Pancreas (tissue), 10 donors: ENCODE data around the gene DSPP. TPM values are rescaled to one million over a fixed set of nuclear protein-coding genes. Genes with fewer than 3 reads are reported as not detected.

ENCODE experiments used
- ATAC-seq, 4 donors: fragments of 200-7000 bp; cut with Tn5 transposase; one replicate each; pipeline versions ENCODE4 v1.8.0 to v1.9.1; 2020; ENCODE audit warnings: mild to moderate bottlenecking in 4 of 4, moderate library complexity in 4 of 4
- DNase-seq, 6 donors: peaks; one replicate each; pipeline ENCODE4 v3.0.0-alpha.2; 2020
- FAIRE-seq: peaks from 2 replicates; lab custom pipeline; 2012; peaks lifted over from hg19 to GRCh38; lab: Jason Lieb, UNC
- H3K27ac ChIP-seq, 4 donors: fragments of 200-600 bp; sonication (generic); 1 replicate in 3 of 4; 2 replicates in 1 of 4; pipeline versions ENCODE4 v1.5.0 to v1.8.0; 2020
- H3K27me3 ChIP-seq, 4 donors: fragments of 200-600 bp; one replicate each; pipeline ENCODE4 v1.8.0; 2021
- H3K36me3 ChIP-seq, 3 donors: fragments of 200-600 bp; sonication (generic) in 1 of 3; one replicate each; pipeline versions ENCODE4 v1.5.0 to v1.8.0; 2020 to 2021
- H3K4me1 ChIP-seq, 3 donors: fragments of 200-600 bp; one replicate each; pipeline ENCODE4 v1.8.0; 2021
- H3K4me3 ChIP-seq, 4 donors: fragments of 200-600 bp; sonication (generic) in 2 of 4; one replicate each; pipeline versions ENCODE4 v1.5.0 to v1.8.0; 2020 to 2021
- H3K9me3 ChIP-seq, 4 donors: fragments of 200-600 bp; one replicate each; pipeline ENCODE4 v1.8.0; 2021
- CTCF ChIP-seq, 4 donors: fragments of 200-600 bp; sonication (generic) in 3 of 4; IDR thresholded peaks; one replicate each; pipeline versions ENCODE4 v1.5.0 to v1.8.0; 2021; ENCODE audit warnings: antibody characterized with exemption in 4 of 4
- WGBS, 2 donors: extraction: QIAGEN DNeasy Blood & Tissue Kit; methylation state at CpG; one replicate each; pipeline ENCODE4 v1.1.7; 2013; 5-methylcytosine and 5-hydroxymethylcytosine counted together
- intact Hi-C, 3 donors: fragments of 100-400 bp; cut with DNase I; formaldehyde crosslinking; loops; one replicate each; pipeline versions ENCODE4 v1.11.1 to v1.14.2; 2022
- polyA plus RNA-seq, 2 donors: library from polyadenylated mRNA; stranded (reverse); fragments of 200-250 nt; gene quantifications; one replicate each; pipeline ENCODE4 v1.2.3, GENCODE V29; 2013
- total RNA-seq, 6 donors: library from RNA; stranded (reverse); fragmentation: NEBNext Ultra II Directional in 4 of 6; extraction: Animal tissue kit (Norgen Biotek cat#: 25700) in 4 of 6; gene quantifications; one replicate each; pipeline versions ENCODE4 v1.2.1 to v1.2.4, GENCODE V29; 2021 to 2023
- donor health status: healthy with polysubstance abuse.
- donor health status: DM: no; HTN: no; CAD: no; lungs with moderate emphysema.
- donor health status: DM: no; HTN: no; CAD: no.
- donor health status: control.
- donor health status: control.
- donor health status: Bipolar disorder and iron deficiency.
- donor health status: DM: yes; HTN: yes; CAD: no.
- donor health status: DM: no; HTN: no; CAD: no.
- donor health status: DM: no; HTN: no; CAD: no.
- donor health status: DM: yes; HTN: yes; CAD: no.

The DSPP gene
- not detected for total RNA-seq
- polyA plus RNA-seq: not detected

- Histone ChIP-seq H3K4me1 (no peaks in the 10 kb centered on the region), H3K27ac (no peak within 1 kb of the TSS), H3K36me3 (no peaks in the 10 kb centered on the region), H3K4me3 (no peak within 1 kb of the TSS), H3K9me3 (no peaks in the 10 kb centered on the region), H3K27me3 (peaks cover 0 to 18% (median 0%) of the 10 kb centered on the region in 4 donors)
- ATAC-seq: no peak
- FAIRE-seq: no peak
- 70 to 81% methylated on average over 4 of the region's 4 CpGs for WGBS, 2 donors
- intact Hi-C loops: no loop called here
- TF ChIP-seq CTCF (IDR thresholded peaks at IDR 0.05): no peak
- no peak for DNase-seq
These were observed at the start of gene DSPP for GRCh38 chr4:87608229-87608628. Gene DSPP, plus strand, starts transcription at chr4:87608529. Its CDS starts 2,380 bp downstream, at chr4:87610909.

GRCh38 chr4:87559090-87559837, 49.1 kb upstream of the DSPP start:
- Histone ChIP-seq H3K4me1 (no peaks in the 10 kb centered on the region), H3K4me3 (no peak overlapping the region), H3K27ac (no peak overlapping the region), H3K27me3 (no peaks in the 10 kb centered on the region), H3K36me3 (no peaks in the 10 kb centered on the region), H3K9me3 (no peaks in the 10 kb centered on the region)
- intact Hi-C loops: no loop called here
- FAIRE-seq: no peak
- peak in 1 of 4 donors; percentile 37 for ATAC-seq
- WGBS, 2 donors: 45 to 56% methylated on average over 8 of the region's 8 CpGs
- DNase-seq: no peak
- no peak for TF ChIP-seq CTCF (IDR thresholded peaks at IDR 0.05)

- WGBS, 2 donors: 85 to 92% methylated on average over 2 of the region's 2 CpGs
- FAIRE-seq: no peak
- intact Hi-C loops: no loop called here
These were observed 47.5 kb upstream of the DSPP start for GRCh38 chr4:87560802-87561201.

GRCh38 chr4:87565746-87566145, 42.6 kb upstream of the DSPP start:
- no peak for DNase-seq
- Histone ChIP-seq H3K9me3 (no peaks in the 10 kb centered on the region), H3K4me3 (no peak overlapping the region), H3K4me1 (no peaks in the 10 kb centered on the region), H3K27ac (no peak overlapping the region), H3K27me3 (no peaks in the 10 kb centered on the region), H3K36me3 (no peaks in the 10 kb centered on the region)
- FAIRE-seq: no peak
- no peak for TF ChIP-seq CTCF (IDR thresholded peaks at IDR 0.05)
- intact Hi-C loops: no loop called here
- ATAC-seq: no peak
- WGBS, 2 donors: 50 to 65% methylated on average over 4 of the region's 4 CpGs

More at GRCh38 chr4:87560802-87561201, 47.5 kb upstream of the DSPP start:
- no peaks in the 10 kb centered on the region for H3K36me3 ChIP-seq
- TF ChIP-seq CTCF (IDR thresholded peaks at IDR 0.05): no peak
- H3K9me3 ChIP-seq: no peaks in the 10 kb centered on the region
- no peak overlapping the region for H3K4me3 ChIP-seq
- H3K27ac ChIP-seq: no peak overlapping the region
- ATAC-seq (no peak), DNase-seq (no peak)
- H3K4me1 ChIP-seq: no peaks in the 10 kb centered on the region
- no peaks in the 10 kb centered on the region for H3K27me3 ChIP-seq

GRCh38 chr4:87566276-87566675, 42.1 kb upstream of the DSPP start:
- Histone ChIP-seq H3K4me1 (no peaks in the 10 kb centered on the region), H3K9me3 (no peaks in the 10 kb centered on the region), H3K27ac (no peak overlapping the region), H3K27me3 (no peaks in the 10 kb centered on the region), H3K4me3 (no peak overlapping the region), H3K36me3 (no peaks in the 10 kb centered on the region)
- no peak for TF ChIP-seq CTCF (IDR thresholded peaks at IDR 0.05)
- DNase-seq: no peak
- WGBS, 2 donors: 22 to 25% methylated on average over 2 of the region's 2 CpGs
- FAIRE-seq: no peak
- intact Hi-C loops: no loop called here
- no peak for ATAC-seq
